H1 (cell line): ENCODE measurements around the gene REL. TPM values are rescaled to one million over a fixed set of nuclear protein-coding genes. Genes with fewer than 3 reads are reported as not detected.

Source experiments
- CTCF ChIA-PET: fragments of 300-600 bp; sonication (Branson Sonifier 250); formaldehyde crosslinking; loops from one replicate; lab custom pipeline; 2021; ENCODE audit not compliant: partially characterized antibody; lab: Charles Lee
- POLR2A ChIA-PET: fragments of 300-600 bp; sonication (Branson Sonifier 250); formaldehyde crosslinking; loops from one replicate; lab custom pipeline; 2021; ENCODE audit warnings: inconsistent platforms; ENCODE audit not compliant: partially characterized antibody; lab: Charles Lee
- DNase-seq, 2 experiments: peaks; one replicate each; pipeline versions ENCODE4 v3.0.0 to v3.0.0-alpha.2; 2010 to 2022; ENCODE audit warnings: low spot score in 2 of 2, low read depth in 1 of 2, mixed read lengths in 1 of 2
- FAIRE-seq: peaks from 2 replicates; lab custom pipeline; 2011; peaks lifted over from hg19 to GRCh38; lab: Jason Lieb, UNC
- H2AFZ ChIP-seq: 2 replicates; pipeline ENCODE4 v1.8.1; 2012; ENCODE audit warnings: low read length, inconsistent platforms
- H2AK5ac ChIP-seq: 2 replicates; pipeline ENCODE4 v1.6.1; 2013; ENCODE audit warnings: low read depth, low read length
- H2BK120ac ChIP-seq: replicated peaks from 2 replicates; pipeline ENCODE3; 2013; ENCODE audit warnings: low read depth, low read length, inconsistent platforms
- H2BK12ac ChIP-seq: 2 replicates; pipeline ENCODE4 v1.6.1; 2013; ENCODE audit warnings: low read depth, low read length
- H2BK15ac ChIP-seq: 2 replicates; pipeline ENCODE4 v1.6.1; 2013; ENCODE audit warnings: low read length
- H2BK20ac ChIP-seq: 2 replicates; pipeline ENCODE4 v1.6.1; 2013; ENCODE audit warnings: low read length
- H2BK5ac ChIP-seq: 2 replicates; pipeline ENCODE4 v1.6.1; 2013; ENCODE audit warnings: low read depth, low read length
- H3K14ac ChIP-seq: 2 replicates; pipeline ENCODE4 v1.6.1; 2013; ENCODE audit warnings: inconsistent platforms; ENCODE audit not compliant: insufficient read length
- H3K18ac ChIP-seq: 2 replicates; pipeline ENCODE4 v1.6.1; 2013; ENCODE audit warnings: low read length; ENCODE audit errors: extremely low read depth
- H3K23ac ChIP-seq: 2 replicates; pipeline ENCODE4 v1.6.1; 2013; ENCODE audit warnings: inconsistent platforms; ENCODE audit not compliant: insufficient read length
- H3K23me2 ChIP-seq: 2 replicates; pipeline ENCODE4 v1.6.1; 2013; ENCODE audit warnings: low read depth, low read length
- H3K27ac ChIP-seq: 2 replicates; pipeline ENCODE4 v1.6.1; 2011; ENCODE audit warnings: low read depth, low read length, inconsistent platforms
- H3K27me3 ChIP-seq, 4 experiments: replicated peaks in 1 of 4; 1 replicate in 1 of 4; 2 replicates in 3 of 4; pipeline versions ENCODE4 v1.6.1 to v1.8.1; 2011 to 2013; ENCODE audit warnings: low read length in 3 of 4, mild to moderate bottlenecking in 3 of 4, inconsistent platforms in 2 of 4, mixed read lengths in 2 of 4, moderate library complexity in 1 of 4; ENCODE audit not compliant: control insufficient read depth in 3 of 4, insufficient read depth in 3 of 4; ENCODE audit errors: extremely low read depth in 1 of 4
- H3K36me3 ChIP-seq, 4 experiments: 2 replicates each; pipeline versions ENCODE4 v1.6.1 to v1.8.1; 2011 to 2013; ENCODE audit warnings: mild to moderate bottlenecking in 4 of 4, low read length in 3 of 4, moderate library complexity in 2 of 4, control low read depth in 1 of 4, inconsistent platforms in 1 of 4; ENCODE audit not compliant: insufficient read depth in 4 of 4, control insufficient read depth in 2 of 4
- H3K4ac ChIP-seq: replicated peaks from 2 replicates; pipeline ENCODE3; 2013; ENCODE audit warnings: low read length, low read depth, mixed read lengths, inconsistent platforms; ENCODE audit not compliant: insufficient read length
- H3K4me1 ChIP-seq, 4 experiments: replicated peaks in 1 of 4; 1 replicate in 1 of 4; 2 replicates in 3 of 4; pipeline versions ENCODE4 v1.6.1 to v1.8.1; 2011 to 2013; ENCODE audit warnings: low read length in 3 of 4, inconsistent platforms in 2 of 4, mixed read lengths in 1 of 4; ENCODE audit not compliant: insufficient read depth in 4 of 4, control insufficient read depth in 3 of 4
- H3K4me2 ChIP-seq, 2 experiments: 2 replicates each; pipeline versions ENCODE4 v1.6.1 to v1.8.1; 2011 to 2013; ENCODE audit warnings: low read depth in 2 of 2, low read length in 2 of 2, control low read depth in 1 of 2, inconsistent platforms in 1 of 2, mild to moderate bottlenecking in 1 of 2; ENCODE audit not compliant: insufficient read depth in 1 of 2
- H3K4me3 ChIP-seq, 4 experiments: fragments of 200-600, 300-600 bp in 1 of 4; sonication (generic), shearing (Covaris generic), sonication (Bioruptor Twin) in 1 of 4; 2 replicates each; pipeline versions ENCODE4 v1.5.1 to v1.8.1; 2011 to 2016; ENCODE audit warnings: low read length in 4 of 4, low read depth in 3 of 4, control low read depth in 2 of 4, inconsistent platforms in 2 of 4, mild to moderate bottlenecking in 2 of 4, mixed read lengths in 1 of 4, moderate library complexity in 1 of 4; ENCODE audit not compliant: insufficient read depth in 2 of 4; ENCODE audit errors: extremely low read depth in 1 of 4
- H3K56ac ChIP-seq: replicated peaks from 2 replicates; pipeline ENCODE3; 2013; ENCODE audit warnings: low read depth, mild to moderate bottlenecking, mixed read lengths, low read length, inconsistent platforms; ENCODE audit not compliant: insufficient read length
- H3K79me1 ChIP-seq: 2 replicates; pipeline ENCODE4 v1.6.1; 2013; ENCODE audit warnings: low read depth, low read length, control low read depth
- H3K79me2 ChIP-seq, 2 experiments: 2 replicates each; pipeline versions ENCODE4 v1.6.1 to v1.8.1; 2012 to 2013; ENCODE audit warnings: low read length in 2 of 2, mild to moderate bottlenecking in 2 of 2, inconsistent platforms in 1 of 2; ENCODE audit not compliant: insufficient read depth in 2 of 2, control insufficient read depth in 1 of 2
- H3K9ac ChIP-seq, 4 experiments: replicated peaks in 1 of 4; 1 replicate in 1 of 4; 2 replicates in 3 of 4; pipeline versions ENCODE4 v1.6.1 to v1.8.1; 2011 to 2013; ENCODE audit warnings: low read depth in 3 of 4, low read length in 3 of 4, control low read depth in 2 of 4, mild to moderate bottlenecking in 2 of 4, moderate library complexity in 2 of 4, inconsistent platforms in 1 of 4; ENCODE audit errors: extremely low read depth in 1 of 4
- H3K9me3 ChIP-seq, 2 experiments: 2 replicates each; pipeline versions ENCODE4 v1.6.1 to v1.8.1; 2012 to 2013; ENCODE audit warnings: mild to moderate bottlenecking in 2 of 2, moderate library complexity in 2 of 2, control low read depth in 1 of 2, inconsistent platforms in 1 of 2, low read depth in 1 of 2, low read length in 1 of 2, mixed read lengths in 1 of 2; ENCODE audit not compliant: insufficient read depth in 2 of 2
- H4K20me1 ChIP-seq, 2 experiments: replicated peaks in 1 of 2; 2 replicates each; pipeline versions ENCODE3 to v1.8.1; 2011 to 2013; ENCODE audit warnings: inconsistent platforms in 2 of 2, low read length in 2 of 2, mild to moderate bottlenecking in 1 of 2; ENCODE audit not compliant: insufficient read depth in 2 of 2, control insufficient read depth in 1 of 2
- H4K5ac ChIP-seq: 2 replicates; pipeline ENCODE4 v1.6.1; 2013; ENCODE audit warnings: low read length, low read depth, mixed read lengths, inconsistent platforms; ENCODE audit not compliant: insufficient read length
- H4K8ac ChIP-seq: 2 replicates; pipeline ENCODE4 v1.8.0; 2013; ENCODE audit warnings: mild to moderate bottlenecking, moderate library complexity, low read length, inconsistent platforms; ENCODE audit not compliant: insufficient read depth; ENCODE audit errors: extremely low read depth
- H4K91ac ChIP-seq: replicated peaks from 2 replicates; pipeline ENCODE3; 2013; ENCODE audit warnings: low read length, mixed read lengths, inconsistent platforms; ENCODE audit not compliant: insufficient read length
- ATF2 ChIP-seq: IDR thresholded peaks from 2 replicates; pipeline ENCODE4 v1.6.1; 2012; ENCODE audit warnings: low read length, inconsistent platforms
- BACH1 ChIP-seq: IDR thresholded peaks from 2 replicates; pipeline ENCODE4 v1.6.1; 2012; ENCODE audit warnings: low read length, improper control_type of control experiment
- EZH2 ChIP-seq: fragments of 200-600 bp; sonication (generic); IDR thresholded peaks from 2 replicates; pipeline ENCODE4 v1.7.1; 2012; ENCODE audit warnings: low read depth, mild to moderate bottlenecking, moderate library complexity, low read length, inconsistent platforms; ENCODE audit not compliant: severe bottlenecking
- RAD21 ChIP-seq, 2 experiments: IDR thresholded peaks in 1 of 2; conservative IDR thresholded peaks in 1 of 2; 2 replicates each; pipeline ENCODE4 v1.6.1; 2011; ENCODE audit warnings: low read depth in 2 of 2, low read length in 2 of 2, improper control_type of control experiment in 1 of 2, inconsistent platforms in 1 of 2, mild to moderate bottlenecking in 1 of 2, moderate library complexity in 1 of 2
- SIX5 ChIP-seq: IDR thresholded peaks from 2 replicates; pipeline ENCODE4 v1.6.1; 2011; ENCODE audit warnings: mild to moderate bottlenecking, low read depth, low read length
- WGBS, 2 experiments: shearing (Covaris generic) in 1 of 2; methylation state at CpG; one replicate each; pipeline versions ENCODE4 v1.1.6 to v1.1.7; 2013 to 2015; ENCODE audit warnings: low lambda C conversion rate in 2 of 2, mixed read lengths in 2 of 2, inconsistent platforms in 1 of 2, low coverage in 1 of 2, missing lambda C conversion rate in 1 of 2; ENCODE audit not compliant: insufficient replicate concordance in 2 of 2, insufficient coverage in 1 of 2, insufficient read length in 1 of 2; ENCODE audit errors: extremely low coverage in 1 of 2, missing lambda C conversion rate in 1 of 2; 5-methylcytosine and 5-hydroxymethylcytosine counted together
- polyA plus RNA-seq, 7 experiments: library from polyadenylated mRNA; depleted of rRNA in 3 of 7; stranded (reverse) in 5 of 7; unstranded in 2 of 7; fragments of >200 nt in 5 of 7; fragments of 200-250 nt in 2 of 7; gene quantifications; 1 replicate in 5 of 7; 2 replicates in 1 of 7; 4 replicates in 1 of 7; pipeline versions ENCODE4 v1.2.1 to v1.2.3, GENCODE V29; 2011 to 2013; ENCODE audit warnings: missing spikeins in 2 of 7, mixed read lengths in 2 of 7
- total RNA-seq: library from RNA; stranded (reverse); fragmentation: NEBNext Ultra II Directional; extraction: Animal tissue kit (Norgen Biotek cat#: 25700); gene quantifications from 2 replicates; pipeline ENCODE4 v1.2.1, GENCODE V29; 2021

REL gene
- total and polyA plus RNA-seq, 2 of the 8 experiments (the other 6 are each of a cell fraction or from before 2014, with no cell fraction given), result 1.5 to 7.5 TPM

GRCh38 chr2:60966507-60967405 is 85.4 kb downstream of the REL start:
- H3K79me1 ChIP-seq, result no peaks in the 10 kb centered on the region
- H3K4me3 ChIP-seq, result no peak overlapping the region
- no peaks in the 10 kb centered on the region for H4K20me1 ChIP-seq
- no peaks in the 10 kb centered on the region for H3K27me3 ChIP-seq
- H3K14ac ChIP-seq, result no peak overlapping the region
- H3K9me3 ChIP-seq, result no peaks in the 10 kb centered on the region
- no peaks in the 10 kb centered on the region for H3K23me2 ChIP-seq
- no peak overlapping the region for H2BK12ac ChIP-seq
- no peaks in the 10 kb centered on the region for H3K79me2 ChIP-seq
- DNase-seq (no peak), FAIRE-seq (no peak)
- 84% methylated on average over 1 of the region's 1 CpG; no CpG with 5 or more reads in 1 of the 2 experiments for WGBS, 2 experiments
- H3K36me3 ChIP-seq, result no peaks in the 10 kb centered on the region
- H4K8ac ChIP-seq, result no peak overlapping the region
- no peak overlapping the region for H2BK20ac ChIP-seq
- no peak overlapping the region for H3K4me2 ChIP-seq
- no peak overlapping the region for H2AFZ ChIP-seq
- H2AK5ac ChIP-seq, result no peak overlapping the region
- 0 out of 7 replicates have a peak, but pooled peaks cover 0 to 1% (median 0%) of the 10 kb centered on the region in 4 experiments for H3K4me1 ChIP-seq
- H3K27ac ChIP-seq, result no peak overlapping the region
- no peak overlapping the region for H3K23ac ChIP-seq
- no peak overlapping the region for H4K91ac ChIP-seq
- no peak overlapping the region for H2BK5ac ChIP-seq
- POLR2A ChIA-PET, result no interaction called here
- TF ChIP-seq RAD21 (IDR thresholded peaks at IDR 0.05 in 1 of 2, conservative IDR thresholded peaks at IDR 0.05 in 1 of 2; ENCODE audit: low read depth in 2 of 2, low read length in 2 of 2), result no peak
- no peak for TF ChIP-seq EZH2
- no peak for TF ChIP-seq ATF2
- TF ChIP-seq SIX5, result no peak
- TF ChIP-seq BACH1, result no peak
- H3K4ac ChIP-seq, result no peak overlapping the region
- H3K9ac ChIP-seq, result no peak overlapping the region
- CTCF ChIA-PET, result interaction anchor here (0.6 kb wide), 2 partner anchors 22 to 1806 kb away, joined by 3 read pairs; no protein-coding TSS in a partner anchor
- H2BK120ac ChIP-seq, result no peak overlapping the region
- H3K18ac ChIP-seq, result no peak overlapping the region
- no peak overlapping the region for H2BK15ac ChIP-seq
- H4K5ac ChIP-seq, result no peak overlapping the region
- H3K56ac ChIP-seq, result no peak overlapping the region
